H1 (cell line): Measurements from ENCODE around the gene TTC4. TPM values are rescaled to one million over a fixed set of nuclear protein-coding genes. Genes with fewer than 3 reads are reported as not detected.

Experiments used
- CTCF ChIA-PET: fragments of 300-600 bp; sonication (Branson Sonifier 250); formaldehyde crosslinking; loops from one replicate; lab custom pipeline; 2021; ENCODE audit not compliant: partially characterized antibody; lab: Charles Lee
- POLR2A ChIA-PET: fragments of 300-600 bp; sonication (Branson Sonifier 250); formaldehyde crosslinking; loops from one replicate; lab custom pipeline; 2021; ENCODE audit warnings: inconsistent platforms; ENCODE audit not compliant: partially characterized antibody; lab: Charles Lee
- DNase-seq, 2 experiments: peaks; one replicate each; pipeline versions ENCODE4 v3.0.0 to v3.0.0-alpha.2; 2010 to 2022; ENCODE audit warnings: low spot score in 2 of 2, low read depth in 1 of 2, mixed read lengths in 1 of 2
- FAIRE-seq: peaks from 2 replicates; lab custom pipeline; 2011; peaks lifted over from hg19 to GRCh38; lab: Jason Lieb, UNC
- H2AFZ ChIP-seq: 2 replicates; pipeline ENCODE4 v1.8.1; 2012; ENCODE audit warnings: low read length, inconsistent platforms
- H2AK5ac ChIP-seq: 2 replicates; pipeline ENCODE4 v1.6.1; 2013; ENCODE audit warnings: low read depth, low read length
- H2BK120ac ChIP-seq: replicated peaks from 2 replicates; pipeline ENCODE3; 2013; ENCODE audit warnings: low read depth, low read length, inconsistent platforms
- H2BK12ac ChIP-seq: 2 replicates; pipeline ENCODE4 v1.6.1; 2013; ENCODE audit warnings: low read depth, low read length
- H2BK15ac ChIP-seq: 2 replicates; pipeline ENCODE4 v1.6.1; 2013; ENCODE audit warnings: low read length
- H2BK20ac ChIP-seq: 2 replicates; pipeline ENCODE4 v1.6.1; 2013; ENCODE audit warnings: low read length
- H2BK5ac ChIP-seq: 2 replicates; pipeline ENCODE4 v1.6.1; 2013; ENCODE audit warnings: low read depth, low read length
- H3K14ac ChIP-seq: 2 replicates; pipeline ENCODE4 v1.6.1; 2013; ENCODE audit warnings: inconsistent platforms; ENCODE audit not compliant: insufficient read length
- H3K18ac ChIP-seq: 2 replicates; pipeline ENCODE4 v1.6.1; 2013; ENCODE audit warnings: low read length; ENCODE audit errors: extremely low read depth
- H3K23ac ChIP-seq: 2 replicates; pipeline ENCODE4 v1.6.1; 2013; ENCODE audit warnings: inconsistent platforms; ENCODE audit not compliant: insufficient read length
- H3K23me2 ChIP-seq: 2 replicates; pipeline ENCODE4 v1.6.1; 2013; ENCODE audit warnings: low read depth, low read length
- H3K27ac ChIP-seq: 2 replicates; pipeline ENCODE4 v1.6.1; 2011; ENCODE audit warnings: low read depth, low read length, inconsistent platforms
- H3K27me3 ChIP-seq, 4 experiments: replicated peaks in 1 of 4; 1 replicate in 1 of 4; 2 replicates in 3 of 4; pipeline versions ENCODE4 v1.6.1 to v1.8.1; 2011 to 2013; ENCODE audit warnings: low read length in 3 of 4, mild to moderate bottlenecking in 3 of 4, inconsistent platforms in 2 of 4, mixed read lengths in 2 of 4, moderate library complexity in 1 of 4; ENCODE audit not compliant: control insufficient read depth in 3 of 4, insufficient read depth in 3 of 4; ENCODE audit errors: extremely low read depth in 1 of 4
- H3K36me3 ChIP-seq, 4 experiments: 2 replicates each; pipeline versions ENCODE4 v1.6.1 to v1.8.1; 2011 to 2013; ENCODE audit warnings: mild to moderate bottlenecking in 4 of 4, low read length in 3 of 4, moderate library complexity in 2 of 4, control low read depth in 1 of 4, inconsistent platforms in 1 of 4; ENCODE audit not compliant: insufficient read depth in 4 of 4, control insufficient read depth in 2 of 4
- H3K4ac ChIP-seq: replicated peaks from 2 replicates; pipeline ENCODE3; 2013; ENCODE audit warnings: low read length, low read depth, mixed read lengths, inconsistent platforms; ENCODE audit not compliant: insufficient read length
- H3K4me1 ChIP-seq, 4 experiments: replicated peaks in 1 of 4; 1 replicate in 1 of 4; 2 replicates in 3 of 4; pipeline versions ENCODE4 v1.6.1 to v1.8.1; 2011 to 2013; ENCODE audit warnings: low read length in 3 of 4, inconsistent platforms in 2 of 4, mixed read lengths in 1 of 4; ENCODE audit not compliant: insufficient read depth in 4 of 4, control insufficient read depth in 3 of 4
- H3K4me2 ChIP-seq, 2 experiments: 2 replicates each; pipeline versions ENCODE4 v1.6.1 to v1.8.1; 2011 to 2013; ENCODE audit warnings: low read depth in 2 of 2, low read length in 2 of 2, control low read depth in 1 of 2, inconsistent platforms in 1 of 2, mild to moderate bottlenecking in 1 of 2; ENCODE audit not compliant: insufficient read depth in 1 of 2
- H3K4me3 ChIP-seq, 4 experiments: fragments of 200-600, 300-600 bp in 1 of 4; sonication (generic), shearing (Covaris generic), sonication (Bioruptor Twin) in 1 of 4; 2 replicates each; pipeline versions ENCODE4 v1.5.1 to v1.8.1; 2011 to 2016; ENCODE audit warnings: low read length in 4 of 4, low read depth in 3 of 4, control low read depth in 2 of 4, inconsistent platforms in 2 of 4, mild to moderate bottlenecking in 2 of 4, mixed read lengths in 1 of 4, moderate library complexity in 1 of 4; ENCODE audit not compliant: insufficient read depth in 2 of 4; ENCODE audit errors: extremely low read depth in 1 of 4
- H3K56ac ChIP-seq: replicated peaks from 2 replicates; pipeline ENCODE3; 2013; ENCODE audit warnings: low read depth, mild to moderate bottlenecking, mixed read lengths, low read length, inconsistent platforms; ENCODE audit not compliant: insufficient read length
- H3K79me1 ChIP-seq: 2 replicates; pipeline ENCODE4 v1.6.1; 2013; ENCODE audit warnings: low read depth, low read length, control low read depth
- H3K79me2 ChIP-seq, 2 experiments: 2 replicates each; pipeline versions ENCODE4 v1.6.1 to v1.8.1; 2012 to 2013; ENCODE audit warnings: low read length in 2 of 2, mild to moderate bottlenecking in 2 of 2, inconsistent platforms in 1 of 2; ENCODE audit not compliant: insufficient read depth in 2 of 2, control insufficient read depth in 1 of 2
- H3K9ac ChIP-seq, 4 experiments: replicated peaks in 1 of 4; 1 replicate in 1 of 4; 2 replicates in 3 of 4; pipeline versions ENCODE4 v1.6.1 to v1.8.1; 2011 to 2013; ENCODE audit warnings: low read depth in 3 of 4, low read length in 3 of 4, control low read depth in 2 of 4, mild to moderate bottlenecking in 2 of 4, moderate library complexity in 2 of 4, inconsistent platforms in 1 of 4; ENCODE audit errors: extremely low read depth in 1 of 4
- H3K9me3 ChIP-seq, 2 experiments: 2 replicates each; pipeline versions ENCODE4 v1.6.1 to v1.8.1; 2012 to 2013; ENCODE audit warnings: mild to moderate bottlenecking in 2 of 2, moderate library complexity in 2 of 2, control low read depth in 1 of 2, inconsistent platforms in 1 of 2, low read depth in 1 of 2, low read length in 1 of 2, mixed read lengths in 1 of 2; ENCODE audit not compliant: insufficient read depth in 2 of 2
- H4K20me1 ChIP-seq, 2 experiments: replicated peaks in 1 of 2; 2 replicates each; pipeline versions ENCODE3 to v1.8.1; 2011 to 2013; ENCODE audit warnings: inconsistent platforms in 2 of 2, low read length in 2 of 2, mild to moderate bottlenecking in 1 of 2; ENCODE audit not compliant: insufficient read depth in 2 of 2, control insufficient read depth in 1 of 2
- H4K5ac ChIP-seq: 2 replicates; pipeline ENCODE4 v1.6.1; 2013; ENCODE audit warnings: low read length, low read depth, mixed read lengths, inconsistent platforms; ENCODE audit not compliant: insufficient read length
- H4K8ac ChIP-seq: 2 replicates; pipeline ENCODE4 v1.8.0; 2013; ENCODE audit warnings: mild to moderate bottlenecking, moderate library complexity, low read length, inconsistent platforms; ENCODE audit not compliant: insufficient read depth; ENCODE audit errors: extremely low read depth
- H4K91ac ChIP-seq: replicated peaks from 2 replicates; pipeline ENCODE3; 2013; ENCODE audit warnings: low read length, mixed read lengths, inconsistent platforms; ENCODE audit not compliant: insufficient read length
- BACH1 ChIP-seq: IDR thresholded peaks from 2 replicates; pipeline ENCODE4 v1.6.1; 2012; ENCODE audit warnings: low read length, improper control_type of control experiment
- BCL11A ChIP-seq, 2 experiments: IDR thresholded peaks; one replicate each; pipeline ENCODE4 v1.6.1; 2011; ENCODE audit warnings: low read depth in 2 of 2, low read length in 2 of 2, mild to moderate bottlenecking in 2 of 2
- GTF2F1 ChIP-seq: IDR thresholded peaks from 2 replicates; pipeline ENCODE4 v1.6.1; 2012; ENCODE audit warnings: low read depth, low read length, improper control_type of control experiment, borderline replicate concordance
- HDAC6 ChIP-seq: IDR thresholded peaks from one replicate; pipeline ENCODE4 v1.7.1; 2012; ENCODE audit warnings: low read depth, mild to moderate bottlenecking, inconsistent platforms, low read length, moderate library complexity
- NANOG ChIP-seq: IDR thresholded peaks from 2 replicates; pipeline ENCODE4 v1.6.1; 2011; ENCODE audit warnings: low read length, low read depth, mild to moderate bottlenecking, inconsistent platforms; ENCODE audit not compliant: insufficient read depth, poor library complexity, severe bottlenecking
- POU5F1 ChIP-seq: IDR thresholded peaks from 2 replicates; pipeline ENCODE4 v1.6.1; 2011; ENCODE audit warnings: low read depth, mild to moderate bottlenecking, low read length, moderate library complexity
- RFX5 ChIP-seq: IDR thresholded peaks from 2 replicates; pipeline ENCODE4 v1.6.1; 2011; ENCODE audit warnings: low read depth, low read length, improper control_type of control experiment, borderline replicate concordance
- TCF12 ChIP-seq: IDR thresholded peaks from 2 replicates; pipeline ENCODE4 v1.6.1; 2011; ENCODE audit warnings: low read depth, mild to moderate bottlenecking, low read length
- WGBS, 2 experiments: shearing (Covaris generic) in 1 of 2; methylation state at CpG; one replicate each; pipeline versions ENCODE4 v1.1.6 to v1.1.7; 2013 to 2015; ENCODE audit warnings: low lambda C conversion rate in 2 of 2, mixed read lengths in 2 of 2, inconsistent platforms in 1 of 2, low coverage in 1 of 2, missing lambda C conversion rate in 1 of 2; ENCODE audit not compliant: insufficient replicate concordance in 2 of 2, insufficient coverage in 1 of 2, insufficient read length in 1 of 2; ENCODE audit errors: extremely low coverage in 1 of 2, missing lambda C conversion rate in 1 of 2; 5-methylcytosine and 5-hydroxymethylcytosine counted together
- polyA plus RNA-seq, 7 experiments: library from polyadenylated mRNA; depleted of rRNA in 3 of 7; stranded (reverse) in 5 of 7; unstranded in 2 of 7; fragments of >200 nt in 5 of 7; fragments of 200-250 nt in 2 of 7; gene quantifications; 1 replicate in 5 of 7; 2 replicates in 1 of 7; 4 replicates in 1 of 7; pipeline versions ENCODE4 v1.2.1 to v1.2.3, GENCODE V29; 2011 to 2013; ENCODE audit warnings: missing spikeins in 2 of 7, mixed read lengths in 2 of 7
- total RNA-seq: library from RNA; stranded (reverse); fragmentation: NEBNext Ultra II Directional; extraction: Animal tissue kit (Norgen Biotek cat#: 25700); gene quantifications from 2 replicates; pipeline ENCODE4 v1.2.1, GENCODE V29; 2021

Gene TTC4
- total and polyA plus RNA-seq, 2 of the 8 experiments (the other 6 are each of a cell fraction or from before 2014, with no cell fraction given), result 21.0 to 25.1 TPM

- Histone ChIP-seq H3K23ac (no peak overlapping the region), H3K27me3 (no peaks in the 10 kb centered on the region), H3K36me3 (peaks cover 13 to 74% (median 41%) of the 10 kb centered on the region in 4 experiments), H2AK5ac (no peak overlapping the region), H4K8ac (no peak overlapping the region), H4K91ac (no peak overlapping the region), H3K18ac (no peak overlapping the region), H3K79me2 (no peaks in the 10 kb centered on the region), H3K9ac (no peak overlapping the region), H3K79me1 (no peaks in the 10 kb centered on the region), H2BK5ac (no peak overlapping the region), H2BK20ac (no peak overlapping the region), H4K20me1 (no peaks in the 10 kb centered on the region), H2BK120ac (no peak overlapping the region), H3K23me2 (no peaks in the 10 kb centered on the region), H3K4me1 (no peaks in the 10 kb centered on the region), H2AFZ (no peak overlapping the region), H3K9me3 (peaks cover 0 to 4% of the 10 kb centered on the region in 2 experiments; a peak in 1 of 4 replicates), H2BK15ac (no peak overlapping the region), H3K56ac (no peak overlapping the region), H3K4me3 (no peak overlapping the region), H3K27ac (no peak overlapping the region), H4K5ac (no peak overlapping the region), H3K14ac (no peak overlapping the region), H3K4me2 (no peak overlapping the region), H3K4ac (no peak overlapping the region), H2BK12ac (no peak overlapping the region)
- 92% methylated on average over 1 of the region's 1 CpG; no CpG with 5 or more reads in 1 of the 2 experiments for WGBS, 2 experiments
- POLR2A ChIA-PET, result interaction anchor here (2.1 kb wide), 1 partner anchor 9 kb away, joined by 9 read pairs; the partner anchor contains the start of gene TTC4
- no peak for FAIRE-seq
- no peak for DNase-seq
- CTCF ChIA-PET, result interaction anchor here (0.7 to 3.0 kb wide), 8 partner anchors 10 to 563 kb away, joined by 3 to 13 read pairs (median 4); partner anchors contain the start of gene TTC4
- TF ChIP-seq GTF2F1 (no peak), BCL11A (IDR thresholded peaks at IDR 0.05; ENCODE audit: low read depth in 2 of 2, low read length in 2 of 2) (no peak), TCF12 (no peak), HDAC6 (no peak), POU5F1 (no peak), NANOG (no peak), RFX5 (no peak), BACH1 (no peak)
Measured at GRCh38 chr1:54724771-54725170, 9.1 kb downstream of the TTC4 start.
